K562 (cell line): ENCODE data around the gene CPT1C. TPM values are rescaled to one million over a fixed set of nuclear protein-coding genes. Genes with fewer than 3 reads are reported as not detected.
A peak's percentile ranks its signal among the peaks of the same experiment; 100 is the strongest.

Experiments
- CBFA2T2 ChIP-seq: fragments of 450-650 bp; conservative IDR thresholded peaks from 2 replicates; pipeline ENCODE4 v1.6.1; 2017; ENCODE audit warnings: mild to moderate bottlenecking
- CCNT2 ChIP-seq: IDR thresholded peaks from 2 replicates; pipeline ENCODE4 v1.6.1; 2011; ENCODE audit warnings: borderline replicate concordance, low read depth, mild to moderate bottlenecking, moderate library complexity, mixed read lengths, low read length; ENCODE audit not compliant: insufficient read length; ENCODE audit errors: extremely low read depth
- CHD1 ChIP-seq: fragments of 200-600 bp; sonication (generic); IDR thresholded peaks from one replicate; pipeline ENCODE4 v1.6.1; 2012; ENCODE audit warnings: mild to moderate bottlenecking, moderate library complexity, low read length, inconsistent platforms
- EGR1 ChIP-seq: fragments of 450-650 bp; conservative IDR thresholded peaks from 2 replicates; pipeline ENCODE4 v1.6.1; 2017; ENCODE audit warnings: mild to moderate bottlenecking
- ETV5 ChIP-seq: sonication (generic); formaldehyde crosslinking; IDR thresholded peaks from 2 replicates; pipeline ENCODE4 v1.4.0; 2020; ENCODE audit warnings: low read depth, mild to moderate bottlenecking, missing genetic modification reagents
- HMGN3 ChIP-seq: IDR thresholded peaks from 2 replicates; pipeline ENCODE4 v1.6.1; 2011; ENCODE audit warnings: borderline replicate concordance, low read depth, mild to moderate bottlenecking, mixed read lengths, low read length; ENCODE audit not compliant: insufficient read length; ENCODE audit errors: extremely low read depth
- HNRNPH1 ChIP-seq: fragments of 200-400 bp; formaldehyde crosslinking; optimal IDR thresholded peaks from 2 replicates; pipeline ENCODE3; 2017; ENCODE audit warnings: low read depth, mild to moderate bottlenecking, low read length, moderate library complexity
- IRF2 ChIP-seq: sonication (generic); formaldehyde crosslinking; IDR thresholded peaks from 2 replicates; pipeline ENCODE4 v1.8.1; 2022; ENCODE audit warnings: mild to moderate bottlenecking, missing genetic modification reagents
- JUND ChIP-seq, 2 experiments: IDR thresholded peaks; 2 replicates in 1 of 2; 3 replicates in 1 of 2; pipeline ENCODE4 v1.6.1; 2011; ENCODE audit warnings: borderline replicate concordance in 2 of 2, low read depth in 2 of 2, low read length in 2 of 2, improper control_type of control experiment in 1 of 2, missing biosample characterization in 1 of 2, missing genetic modification characterization in 1 of 2, missing genetic modification reagents in 1 of 2
- NR2C1 ChIP-seq, 2 experiments: fragments of 450-650 bp; IDR thresholded peaks; 2 replicates each; pipeline ENCODE4 v1.6.1; 2017; ENCODE audit warnings: mild to moderate bottlenecking in 2 of 2, antibody characterized with exemption in 1 of 2, inconsistent platforms in 1 of 2, missing compliant biosample characterization in 1 of 2, missing genetic modification characterization in 1 of 2
- NR2C2 ChIP-seq, 2 experiments: fragments of 200-800 bp in 1 of 2; sonication (Bioruptor generic) in 1 of 2; sonication (generic) in 1 of 2; formaldehyde crosslinking in 1 of 2; IDR thresholded peaks; 2 replicates each; pipeline versions ENCODE4 v1.6.1 to v1.8.0; 2016 to 2022; ENCODE audit warnings: mild to moderate bottlenecking in 1 of 2, missing compliant biosample characterization in 1 of 2, missing genetic modification characterization in 1 of 2, missing genetic modification reagents in 1 of 2
- PTBP1 ChIP-seq: fragments of 200-400 bp; formaldehyde crosslinking; IDR thresholded peaks from 2 replicates; pipeline ENCODE4 v1.6.1; 2017; ENCODE audit warnings: low read depth, low read length
- RBM14 ChIP-seq: fragments of 200-400 bp; formaldehyde crosslinking; IDR thresholded peaks from 2 replicates; pipeline ENCODE4 v1.6.1; 2018; ENCODE audit warnings: low read depth, mild to moderate bottlenecking, low read length, moderate library complexity, borderline replicate concordance; ENCODE audit not compliant: insufficient read depth
- RBM25 ChIP-seq: fragments of 200-400 bp; formaldehyde crosslinking; IDR thresholded peaks from 2 replicates; pipeline ENCODE4 v1.6.1; 2018; ENCODE audit warnings: low read length, low read depth, moderate library complexity; ENCODE audit not compliant: severe bottlenecking
- RFX5 ChIP-seq: IDR thresholded peaks from 2 replicates; pipeline ENCODE4 v1.6.1; 2011; ENCODE audit warnings: low read depth, mild to moderate bottlenecking, improper control_type of control experiment, low read length
- USF1 ChIP-seq: sonication (generic); formaldehyde crosslinking; IDR thresholded peaks from 2 replicates; pipeline ENCODE4 v1.9.0; 2022; ENCODE audit warnings: mild to moderate bottlenecking, missing genetic modification reagents
- WHSC1 ChIP-seq: IDR thresholded peaks from one replicate; pipeline ENCODE4 v1.6.1; 2012; ENCODE audit warnings: low read length, control low read depth, inconsistent platforms
- ZBTB1 ChIP-seq: sonication (generic); formaldehyde crosslinking; IDR thresholded peaks from 2 replicates; pipeline ENCODE4 v1.8.1; 2023; ENCODE audit warnings: missing genetic modification reagents, low read depth, mild to moderate bottlenecking, borderline replicate concordance
- ZBTB34 ChIP-seq: fragments of 250-450 bp; sonication (Bioruptor Pico); IDR thresholded peaks from 2 replicates; pipeline ENCODE4 v1.8.0; 2021; ENCODE audit warnings: mild to moderate bottlenecking, moderate library complexity
- ZFX ChIP-seq: sonication (generic); formaldehyde crosslinking; IDR thresholded peaks from 2 replicates; pipeline ENCODE4 v1.8.0; 2022; ENCODE audit warnings: mild to moderate bottlenecking, missing genetic modification reagents, moderate library complexity
- ZNF384 ChIP-seq: IDR thresholded peaks from 2 replicates; pipeline ENCODE4 v1.6.1; 2012; ENCODE audit warnings: low read depth, low read length, improper control_type of control experiment
- ZNF785 ChIP-seq: fragments of 250-450 bp; sonication (Bioruptor Pico); IDR thresholded peaks from 2 replicates; pipeline ENCODE4 v1.4.0; 2020; ENCODE audit warnings: mild to moderate bottlenecking
- polyA plus RNA-seq, 8 experiments: library from polyadenylated mRNA; depleted of rRNA in 4 of 8; stranded (reverse) in 5 of 8; unstranded in 3 of 8; fragments of >200 nt; fragmentation: Nextera tagmentation in 2 of 8; fragmentation: Illumina TruSeq in 1 of 8; extraction: Ambion mirVana in 2 of 8; extraction: Trizol in 1 of 8; gene quantifications; 2 replicates each; pipeline versions ENCODE4 v1.2.1 to v1.2.3, GENCODE V29; 2011 to 2014; ENCODE audit warnings: inconsistent platforms in 1 of 8, missing spikeins in 1 of 8
- total RNA-seq, 7 experiments: library from RNA; depleted of rRNA in 6 of 7; stranded (reverse); fragments of >200 nt in 6 of 7; fragmentation: Illumina TruSeq in 2 of 7; extraction: Trizol in 2 of 7; gene quantifications; 2 replicates each; pipeline versions ENCODE4 v1.2.1 to v1.2.3, GENCODE V29; 2011 to 2021; ENCODE audit warnings: low replicate concordance in 1 of 7
- TF ChIP-seq, protein P1 (sequence below): sonication (generic); formaldehyde crosslinking; IDR thresholded peaks from 2 replicates; pipeline ENCODE4 v1.8.0; 2022; ENCODE audit warnings: mild to moderate bottlenecking, missing genetic modification reagents, borderline replicate concordance

Gene CPT1C
- total and polyA plus RNA-seq, 9 of the 15 experiments (the other 6 are each of a cell fraction or from before 2014, with no cell fraction given), result 1.9 to 12.3 (median 3.0) TPM

DNA sequence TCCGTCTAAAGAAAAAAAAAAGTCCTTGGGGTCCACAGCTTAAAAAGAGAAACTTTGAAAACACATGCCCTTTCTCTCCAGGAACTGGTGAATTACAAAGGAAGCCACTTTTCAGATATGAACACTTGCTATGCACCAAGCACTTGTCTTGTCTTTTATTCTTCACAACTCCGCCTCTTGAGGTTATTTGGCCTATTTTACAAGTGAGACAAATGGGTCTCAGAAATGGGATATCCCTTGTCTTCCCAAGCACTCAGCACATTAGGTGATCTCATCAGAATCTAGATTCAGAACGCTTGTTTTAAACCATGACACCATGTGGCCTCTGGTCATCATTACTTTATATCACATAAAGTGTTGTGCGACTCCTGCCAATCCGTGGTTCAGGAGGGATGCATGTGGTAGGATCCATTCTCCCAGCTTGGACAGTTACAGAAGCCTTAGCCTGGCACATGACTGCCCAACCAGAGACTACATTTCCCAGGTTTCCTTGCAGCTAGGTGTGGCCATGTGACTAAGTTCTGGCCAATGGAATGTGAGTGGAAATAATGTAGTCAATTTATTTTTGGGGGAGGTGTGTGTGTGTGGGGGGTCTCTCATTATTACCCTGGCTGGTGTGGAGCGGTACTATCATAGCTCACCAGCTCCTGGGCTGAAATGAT, 58.3 kb downstream of the CPT1C start (continued):
- TF ChIP-seq ZBTB34 (CRISPR knock-in tag) (no peak), HMGN3 (no peak), PTBP1 (no peak), RBM25 (peak; percentile 68), ZNF785 (CRISPR knock-in tag) (no peak), RBM14 (no peak), IRF2 (CRISPR knock-in tag) (no peak), CCNT2 (no peak), CBFA2T2 (peak; percentile 60), ZNF384 (no peak), CHD1 (no peak), JUND (IDR thresholded peaks at IDR 0.05; ENCODE audit: borderline replicate concordance, low read depth, low read length) (no peak), JUND (tag; IDR thresholded peaks at IDR 0.05; ENCODE audit: borderline replicate concordance, low read depth, low read length) (no peak), HNRNPH1 (no peak), ZBTB1 (CRISPR knock-in tag) (no peak), EGR1 (no peak), WHSC1 (no peak), NR2C1 (IDR thresholded peaks at IDR 0.05) (no peak), NR2C1 (tag; IDR thresholded peaks at IDR 0.05) (no peak), NR2C2 (CRISPR knock-in tag; IDR thresholded peaks at IDR 0.05) (no peak), NR2C2 (tag; IDR thresholded peaks at IDR 0.05) (no peak), USF1 (CRISPR knock-in tag) (peak; percentile 97), ZFX (CRISPR knock-in tag) (no peak), RFX5 (no peak), ETV5 (CRISPR knock-in tag) (no peak)
- TF ChIP-seq, protein P1, sequence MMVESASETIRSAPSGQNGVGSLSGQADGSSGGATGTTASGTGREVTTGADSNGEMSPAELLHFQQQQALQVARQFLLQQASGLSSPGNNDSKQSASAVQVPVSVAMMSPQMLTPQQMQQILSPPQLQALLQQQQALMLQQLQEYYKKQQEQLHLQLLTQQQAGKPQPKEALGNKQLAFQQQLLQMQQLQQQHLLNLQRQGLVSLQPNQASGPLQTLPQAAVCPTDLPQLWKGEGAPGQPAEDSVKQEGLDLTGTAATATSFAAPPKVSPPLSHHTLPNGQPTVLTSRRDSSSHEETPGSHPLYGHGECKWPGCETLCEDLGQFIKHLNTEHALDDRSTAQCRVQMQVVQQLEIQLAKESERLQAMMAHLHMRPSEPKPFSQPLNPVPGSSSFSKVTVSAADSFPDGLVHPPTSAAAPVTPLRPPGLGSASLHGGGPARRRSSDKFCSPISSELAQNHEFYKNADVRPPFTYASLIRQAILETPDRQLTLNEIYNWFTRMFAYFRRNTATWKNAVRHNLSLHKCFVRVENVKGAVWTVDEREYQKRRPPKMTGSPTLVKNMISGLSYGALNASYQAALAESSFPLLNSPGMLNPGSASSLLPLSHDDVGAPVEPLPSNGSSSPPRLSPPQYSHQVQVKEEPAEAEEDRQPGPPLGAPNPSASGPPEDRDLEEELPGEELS, result no peak
